ENCODE data around the gene MCM8. TPM values are rescaled to one million over a fixed set of nuclear protein-coding genes. Genes with fewer than 3 reads are reported as not detected.

MCM8 gene
- total RNA-seq, 2 donors from 2014 or later: 3.8 to 5.1 TPM

DNA sequence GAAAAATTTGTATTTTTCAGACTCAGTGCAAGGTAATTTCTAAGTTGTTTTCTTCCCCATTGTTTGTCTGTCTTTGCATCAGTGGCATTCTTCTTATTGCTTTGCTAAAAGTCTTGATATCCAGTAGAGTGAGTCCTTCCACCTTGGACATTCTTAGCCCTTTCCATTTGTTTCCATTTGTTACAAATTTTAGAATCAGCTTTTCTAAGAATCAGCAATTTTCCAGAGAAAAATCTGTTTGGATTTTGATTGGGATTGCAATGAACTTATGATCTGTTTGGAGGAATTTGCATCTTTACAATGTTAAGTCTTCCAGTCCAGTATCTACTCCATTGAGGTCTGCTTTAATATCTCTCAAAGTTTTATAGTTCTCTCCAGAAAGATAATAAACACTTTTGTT, 67.0 kb downstream of the MCM8 start:
- TF ChIP-seq, protein P1, sequence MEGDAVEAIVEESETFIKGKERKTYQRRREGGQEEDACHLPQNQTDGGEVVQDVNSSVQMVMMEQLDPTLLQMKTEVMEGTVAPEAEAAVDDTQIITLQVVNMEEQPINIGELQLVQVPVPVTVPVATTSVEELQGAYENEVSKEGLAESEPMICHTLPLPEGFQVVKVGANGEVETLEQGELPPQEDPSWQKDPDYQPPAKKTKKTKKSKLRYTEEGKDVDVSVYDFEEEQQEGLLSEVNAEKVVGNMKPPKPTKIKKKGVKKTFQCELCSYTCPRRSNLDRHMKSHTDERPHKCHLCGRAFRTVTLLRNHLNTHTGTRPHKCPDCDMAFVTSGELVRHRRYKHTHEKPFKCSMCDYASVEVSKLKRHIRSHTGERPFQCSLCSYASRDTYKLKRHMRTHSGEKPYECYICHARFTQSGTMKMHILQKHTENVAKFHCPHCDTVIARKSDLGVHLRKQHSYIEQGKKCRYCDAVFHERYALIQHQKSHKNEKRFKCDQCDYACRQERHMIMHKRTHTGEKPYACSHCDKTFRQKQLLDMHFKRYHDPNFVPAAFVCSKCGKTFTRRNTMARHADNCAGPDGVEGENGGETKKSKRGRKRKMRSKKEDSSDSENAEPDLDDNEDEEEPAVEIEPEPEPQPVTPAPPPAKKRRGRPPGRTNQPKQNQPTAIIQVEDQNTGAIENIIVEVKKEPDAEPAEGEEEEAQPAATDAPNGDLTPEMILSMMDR (IDR thresholded peaks at IDR 0.05): no peak
- Histone ChIP-seq H3K36me3 (no peaks in the 10 kb centered on the region), H3K27me3 (replicated peaks; ENCODE audit: insufficient read depth) (no peaks in the 10 kb centered on the region), H3K4me1 (ENCODE audit: control insufficient read depth in 1 of 2, low read depth in 2 of 2) (no peaks in the 10 kb centered on the region), H3K4me3 (no peak overlapping the region), H3K27ac (no peak overlapping the region), H3K9me3 (no peaks in the 10 kb centered on the region)
- ATAC-seq (ENCODE audit: insufficient number of reproducible peaks, low FRiP score, low read depth): no peak
- DNase-seq (ENCODE audit: low spot score): no peak

DNA sequence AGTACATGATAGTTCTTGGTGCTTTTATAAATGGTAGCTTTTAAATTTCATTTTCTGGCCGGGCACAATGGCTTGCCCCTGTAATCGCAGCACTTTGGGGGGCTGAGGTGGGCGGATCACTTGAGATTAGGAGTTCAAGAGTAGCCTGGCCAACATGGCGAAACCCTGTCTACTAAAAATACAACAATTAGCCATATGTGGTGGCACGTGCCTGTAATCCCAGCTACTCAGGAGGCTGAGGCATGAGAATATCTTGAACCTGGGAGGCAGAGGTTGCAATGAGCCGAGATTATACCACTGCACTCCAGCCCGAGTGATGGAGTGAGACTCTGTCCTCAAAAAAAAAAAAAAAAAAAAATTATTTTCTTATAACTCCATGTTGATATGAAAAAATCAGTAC, 67.4 kb downstream of the MCM8 start:
- Histone ChIP-seq H3K4me1 (ENCODE audit: control insufficient read depth in 1 of 2, low read depth in 2 of 2) (no peaks in the 10 kb centered on the region), H3K27me3 (replicated peaks; ENCODE audit: insufficient read depth) (no peaks in the 10 kb centered on the region), H3K36me3 (no peaks in the 10 kb centered on the region), H3K27ac (no peak overlapping the region), H3K4me3 (no peak overlapping the region), H3K9me3 (no peaks in the 10 kb centered on the region)
- ATAC-seq (ENCODE audit: insufficient number of reproducible peaks, low FRiP score, low read depth): no peak
- TF ChIP-seq, protein P1 (IDR thresholded peaks at IDR 0.05): no peak
- DNase-seq (ENCODE audit: low spot score): no peak

DNA sequence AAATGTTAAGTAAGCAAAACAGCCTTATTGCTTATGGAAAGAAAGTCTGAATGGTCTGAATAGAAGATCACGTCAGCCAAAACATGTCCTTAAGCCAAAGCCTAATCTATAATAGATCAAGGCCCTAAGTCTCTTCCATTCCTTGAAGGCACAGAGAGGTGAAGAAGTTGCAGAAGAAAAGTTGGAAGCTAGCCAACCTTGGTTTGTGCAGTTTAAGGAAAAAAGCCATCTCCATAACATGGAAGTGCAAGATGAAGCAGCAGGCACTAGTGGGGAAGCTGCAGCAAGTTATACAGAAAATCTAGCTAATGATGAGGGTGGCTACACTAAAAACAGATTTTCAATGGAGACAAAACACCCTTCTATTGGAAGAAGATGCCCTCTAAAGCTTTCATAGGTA, 74.3 kb downstream of the MCM8 start:
- Histone ChIP-seq H3K4me3 (no peak overlapping the region), H3K9me3 (no peaks in the 10 kb centered on the region), H3K4me1 (ENCODE audit: control insufficient read depth in 1 of 2, low read depth in 2 of 2) (peaks cover 11% of the 10 kb centered on the region in 2 donors), H3K27ac (no peak overlapping the region), H3K27me3 (replicated peaks; ENCODE audit: insufficient read depth) (no peaks in the 10 kb centered on the region), H3K36me3 (peaks cover 12% of the 10 kb centered on the region)
- ATAC-seq (ENCODE audit: insufficient number of reproducible peaks, low FRiP score, low read depth): no peak
- TF ChIP-seq, protein P1 (IDR thresholded peaks at IDR 0.05): no peak
- DNase-seq (ENCODE audit: low spot score): no peak

DNA sequence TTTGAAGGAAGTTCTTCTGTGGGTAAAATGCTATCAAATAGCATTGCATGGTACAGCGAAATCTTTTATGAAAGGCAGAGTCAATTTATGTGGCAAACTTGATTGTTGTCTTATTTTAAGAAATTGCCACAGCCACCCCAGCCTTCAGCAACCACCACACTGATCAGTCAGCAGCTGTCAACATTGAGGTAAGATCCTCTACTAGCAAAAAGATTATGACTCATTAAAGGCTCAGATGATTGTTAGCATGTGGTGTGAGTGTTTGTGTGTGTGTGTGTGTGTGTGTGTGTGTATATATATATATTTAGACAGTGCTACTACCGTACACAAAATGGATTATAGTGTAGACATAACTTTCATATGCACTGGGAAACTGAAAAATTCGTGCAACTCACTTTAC, 75.6 kb downstream of the MCM8 start:
- Histone ChIP-seq H3K27ac (no peak overlapping the region), H3K4me1 (ENCODE audit: control insufficient read depth in 1 of 2, low read depth in 2 of 2) (peaks cover 11% of the 10 kb centered on the region in 2 donors), H3K27me3 (replicated peaks; ENCODE audit: insufficient read depth) (no peaks in the 10 kb centered on the region), H3K9me3 (no peaks in the 10 kb centered on the region), H3K4me3 (no peak overlapping the region), H3K36me3 (peaks cover 12% of the 10 kb centered on the region)
- DNase-seq (ENCODE audit: low spot score) (no peak), ATAC-seq (ENCODE audit: insufficient number of reproducible peaks, low FRiP score, low read depth) (no peak)
- TF ChIP-seq, protein P1 (IDR thresholded peaks at IDR 0.05): no peak

DNA sequence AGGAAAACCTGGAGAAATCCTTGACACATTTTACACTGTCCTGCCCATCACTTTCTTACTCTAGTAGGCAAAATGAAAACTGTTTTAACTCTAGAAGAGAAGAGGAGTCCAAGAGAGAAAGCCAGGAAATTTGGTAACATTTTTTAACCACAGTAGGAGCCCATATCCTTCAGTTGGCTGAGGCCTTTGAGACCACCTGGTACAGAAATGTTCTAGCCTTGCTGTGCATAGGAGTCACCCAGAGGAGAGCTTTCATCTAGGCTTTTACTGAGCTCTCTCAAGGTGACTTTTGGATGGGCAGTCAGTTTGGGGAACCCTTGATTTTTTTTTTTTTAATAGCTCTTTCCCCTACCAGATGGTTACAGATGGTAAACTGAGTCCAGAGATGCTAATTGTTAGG, 78.4 kb downstream of the MCM8 start:
- ATAC-seq (ENCODE audit: insufficient number of reproducible peaks, low FRiP score, low read depth) (no peak), DNase-seq (ENCODE audit: low spot score) (no peak)
- peaks cover 12 to 13% of the 10 kb centered on the region in 2 donors for H3K4me1 ChIP-seq (ENCODE audit: control insufficient read depth in 1 of 2, low read depth in 2 of 2)
- no peak overlapping the region for H3K27ac ChIP-seq
- no peak overlapping the region for H3K4me3 ChIP-seq
- H3K9me3 ChIP-seq: no peaks in the 10 kb centered on the region
- peaks cover 7% of the 10 kb centered on the region for H3K36me3 ChIP-seq
- TF ChIP-seq, protein P1 (IDR thresholded peaks at IDR 0.05): no peak
- no peaks in the 10 kb centered on the region for H3K27me3 ChIP-seq (replicated peaks; ENCODE audit: insufficient read depth)
